Measurements from ENCODE around the gene TAF7L. TPM values are rescaled to one million over a fixed set of nuclear protein-coding genes. Genes with fewer than 3 reads are reported as not detected.

Gene TAF7L
- total RNA-seq, 1 donor from 2014 or later, result not detected

DNA sequence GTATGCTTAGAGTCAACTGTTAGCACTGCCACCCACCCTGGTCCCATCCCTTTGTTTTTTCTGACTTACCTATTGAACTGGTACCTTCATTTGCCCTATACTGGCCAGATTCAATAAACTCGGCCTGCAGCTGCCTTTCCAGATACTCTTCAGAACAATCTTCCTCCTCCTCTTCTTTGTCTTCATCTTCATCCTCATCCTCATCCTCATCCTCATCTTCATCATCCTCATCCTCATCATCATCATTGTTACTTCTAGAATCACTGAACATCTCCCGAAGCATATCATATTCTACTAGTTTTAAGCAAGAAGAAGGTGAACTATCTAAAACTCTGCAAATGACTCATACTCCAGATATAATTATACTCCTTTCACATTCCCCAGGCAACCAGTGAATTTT lies 14.9 kb downstream of the TAF7L start:
- H3K9me3 Mint-ChIP-seq, result no peaks in the 10 kb centered on the region

DNA sequence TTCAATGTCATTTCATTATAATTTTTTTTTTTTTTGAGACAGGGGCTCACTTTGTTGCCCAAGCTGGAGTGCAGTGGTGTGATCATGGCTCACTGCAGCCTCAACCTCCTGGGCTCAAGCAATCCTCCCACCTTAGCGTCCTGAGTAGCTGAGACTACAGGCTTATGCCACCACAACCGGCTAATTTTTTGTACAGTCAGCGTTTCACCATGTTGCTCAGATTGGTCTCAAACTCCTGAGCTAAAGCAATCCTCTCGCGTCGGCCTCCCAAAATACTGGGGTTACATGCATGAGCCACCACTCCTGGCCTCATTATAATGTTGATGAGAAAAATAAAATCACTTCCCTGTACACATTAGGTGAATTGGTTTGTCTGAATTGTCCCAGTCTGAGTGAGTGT lies 16.9 kb downstream of the TAF7L start:
- TF ChIP-seq, protein P1, sequence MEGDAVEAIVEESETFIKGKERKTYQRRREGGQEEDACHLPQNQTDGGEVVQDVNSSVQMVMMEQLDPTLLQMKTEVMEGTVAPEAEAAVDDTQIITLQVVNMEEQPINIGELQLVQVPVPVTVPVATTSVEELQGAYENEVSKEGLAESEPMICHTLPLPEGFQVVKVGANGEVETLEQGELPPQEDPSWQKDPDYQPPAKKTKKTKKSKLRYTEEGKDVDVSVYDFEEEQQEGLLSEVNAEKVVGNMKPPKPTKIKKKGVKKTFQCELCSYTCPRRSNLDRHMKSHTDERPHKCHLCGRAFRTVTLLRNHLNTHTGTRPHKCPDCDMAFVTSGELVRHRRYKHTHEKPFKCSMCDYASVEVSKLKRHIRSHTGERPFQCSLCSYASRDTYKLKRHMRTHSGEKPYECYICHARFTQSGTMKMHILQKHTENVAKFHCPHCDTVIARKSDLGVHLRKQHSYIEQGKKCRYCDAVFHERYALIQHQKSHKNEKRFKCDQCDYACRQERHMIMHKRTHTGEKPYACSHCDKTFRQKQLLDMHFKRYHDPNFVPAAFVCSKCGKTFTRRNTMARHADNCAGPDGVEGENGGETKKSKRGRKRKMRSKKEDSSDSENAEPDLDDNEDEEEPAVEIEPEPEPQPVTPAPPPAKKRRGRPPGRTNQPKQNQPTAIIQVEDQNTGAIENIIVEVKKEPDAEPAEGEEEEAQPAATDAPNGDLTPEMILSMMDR (conservative IDR thresholded peaks at IDR 0.05), result no peak
- Mint-ChIP-seq H3K27ac (no peak overlapping the region), H3K9me3 (no peaks in the 10 kb centered on the region), H3K4me1 (ENCODE audit: unreplicated experiment) (no peaks in the 10 kb centered on the region), H3K36me3 (no peaks in the 10 kb centered on the region), H3K27me3 (no peaks in the 10 kb centered on the region), H3K4me3 (no peak overlapping the region)
- DNase-seq (ENCODE audit: extremely low spot score, unreplicated experiment), result no peak

More for the DNA sequence above, 14.9 kb downstream of the TAF7L start:
- Mint-ChIP-seq H3K27me3 (no peaks in the 10 kb centered on the region), H3K4me1 (ENCODE audit: unreplicated experiment) (no peaks in the 10 kb centered on the region), H3K36me3 (no peaks in the 10 kb centered on the region), H3K27ac (no peak overlapping the region), H3K4me3 (no peak overlapping the region)
- no peak for DNase-seq (ENCODE audit: extremely low spot score, unreplicated experiment)
- TF ChIP-seq, protein P1 (conservative IDR thresholded peaks at IDR 0.05), result no peak

GRCh38 chrX:101265869-101266428 lies 25.2 kb downstream of the TAF7L start:
- no peak for DNase-seq (ENCODE audit: extremely low spot score, unreplicated experiment)
- H3K27ac Mint-ChIP-seq, result no peak overlapping the region
- H3K9me3 Mint-ChIP-seq, result no peaks in the 10 kb centered on the region

GRCh38 chrX:101263766-101264165 lies 27.4 kb downstream of the TAF7L start:
- Mint-ChIP-seq H3K9me3 (no peaks in the 10 kb centered on the region), H3K27ac (no peak overlapping the region), H3K36me3 (no peaks in the 10 kb centered on the region), H3K4me1 (ENCODE audit: unreplicated experiment) (no peaks in the 10 kb centered on the region), H3K4me3 (no peak overlapping the region), H3K27me3 (no peaks in the 10 kb centered on the region)
- TF ChIP-seq, protein P1 (conservative IDR thresholded peaks at IDR 0.05), result no peak
- DNase-seq (ENCODE audit: extremely low spot score, unreplicated experiment), result no peak

More at GRCh38 chrX:101265869-101266428, 25.2 kb downstream of the TAF7L start:
- no peaks in the 10 kb centered on the region for H3K4me1 Mint-ChIP-seq (ENCODE audit: unreplicated experiment)
- TF ChIP-seq, protein P1 (conservative IDR thresholded peaks at IDR 0.05), result no peak
- no peaks in the 10 kb centered on the region for H3K27me3 Mint-ChIP-seq
- H3K4me3 Mint-ChIP-seq, result no peak overlapping the region
- no peaks in the 10 kb centered on the region for H3K36me3 Mint-ChIP-seq

DNA sequence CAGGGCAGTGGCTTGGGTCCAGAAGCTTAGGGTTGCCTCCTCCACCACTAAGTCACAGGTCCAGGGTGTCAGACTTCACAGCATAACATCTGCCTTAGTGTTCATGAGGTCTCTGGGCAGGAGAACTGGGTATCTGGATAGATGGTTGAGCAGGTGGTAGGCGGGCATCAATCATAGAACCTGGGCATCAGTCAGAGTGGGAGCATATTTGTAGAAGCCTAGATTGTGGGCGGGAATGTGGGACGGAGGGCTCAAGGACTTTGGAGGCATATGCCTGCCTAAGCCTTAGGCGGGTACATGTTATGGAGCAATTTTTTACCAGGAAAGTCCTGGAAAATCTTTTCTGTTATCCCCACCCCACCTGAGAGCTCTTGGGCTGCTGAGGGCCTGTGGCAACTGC lies 28.5 kb downstream of the TAF7L start:
- H3K27me3 Mint-ChIP-seq, result no peaks in the 10 kb centered on the region
- no peaks in the 10 kb centered on the region for H3K9me3 Mint-ChIP-seq

More for the DNA sequence above, 28.5 kb downstream of the TAF7L start:
- H3K36me3 Mint-ChIP-seq, result no peaks in the 10 kb centered on the region
- DNase-seq (ENCODE audit: extremely low spot score, unreplicated experiment), result no peak
- no peaks in the 10 kb centered on the region for H3K4me1 Mint-ChIP-seq (ENCODE audit: unreplicated experiment)
- H3K4me3 Mint-ChIP-seq, result no peak overlapping the region
- TF ChIP-seq, protein P1 (conservative IDR thresholded peaks at IDR 0.05), result no peak
- H3K27ac Mint-ChIP-seq, result no peak overlapping the region

All from type B pancreatic cell (in vitro differentiated cells).